Mesothelial cell of epicardium (in vitro differentiated cells): Measurements from ENCODE around the gene ANK2. TPM values are rescaled to one million over a fixed set of nuclear protein-coding genes. Genes with fewer than 3 reads are reported as not detected.

ENCODE experiments used
- DNase-seq, 2 experiments: peaks; one replicate each; pipeline ENCODE4 v3.0.0; 2021; ENCODE audit warnings: low spot score in 2 of 2; ENCODE audit not compliant: unreplicated experiment in 2 of 2
- H3K27ac Mint-ChIP-seq: 2 replicates; pipeline ENCODE4 v1.8.0; 2021; ENCODE audit warnings: mixed read lengths
- H3K27me3 Mint-ChIP-seq: 2 replicates; pipeline ENCODE4 v1.8.0; 2021; ENCODE audit warnings: low read depth, mixed read lengths
- H3K36me3 Mint-ChIP-seq: 2 replicates; pipeline ENCODE4 v1.8.0; 2021; ENCODE audit warnings: mixed read lengths
- H3K4me1 Mint-ChIP-seq: 2 replicates; pipeline ENCODE4 v1.8.0; 2021; ENCODE audit warnings: mixed read lengths
- H3K4me3 Mint-ChIP-seq: 2 replicates; pipeline ENCODE4 v1.8.0; 2021; ENCODE audit warnings: mild to moderate bottlenecking, moderate library complexity, mixed read lengths
- H3K9me3 Mint-ChIP-seq: 2 replicates; pipeline ENCODE4 v1.8.0; 2021; ENCODE audit warnings: mixed read lengths
- total RNA-seq: library from RNA; stranded (reverse); gene quantifications from 3 replicates; pipeline ENCODE4 v1.2.1, GENCODE V29; 2021
- TF ChIP-seq, protein P1 (sequence below): fragments of 200-600 bp; sonication (generic); IDR thresholded peaks from one replicate; pipeline ENCODE4 v1.5.0; 2021; ENCODE audit warnings: antibody characterized with exemption; ENCODE audit not compliant: unreplicated experiment

Gene ANK2
- total RNA-seq, 1 donor from 2014 or later = 9.2 TPM

DNA sequence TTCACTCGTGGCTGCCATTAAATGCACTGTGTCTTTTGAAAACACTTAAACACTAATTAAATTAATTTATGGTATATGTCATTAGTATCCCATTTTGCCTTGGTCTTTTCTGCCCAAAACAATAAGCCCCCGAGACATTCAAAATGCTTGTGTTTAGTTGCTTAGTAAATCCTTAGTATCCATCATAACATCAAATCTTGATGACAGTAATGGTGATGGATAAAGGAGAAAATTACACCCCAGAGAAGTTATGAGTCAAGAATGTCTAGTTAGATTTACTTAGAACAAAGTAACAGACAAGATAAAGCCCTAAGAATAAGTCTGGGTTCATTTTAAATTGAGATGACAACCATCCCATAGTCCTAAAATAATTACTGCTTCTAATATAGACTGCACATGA, 21.3 kb downstream of the ANK2 start:
- no peak overlapping the region for H3K4me3 Mint-ChIP-seq
- H3K4me1 Mint-ChIP-seq = no peaks in the 10 kb centered on the region
- H3K27ac Mint-ChIP-seq = no peak overlapping the region
- no peaks in the 10 kb centered on the region for H3K36me3 Mint-ChIP-seq
- no peak for DNase-seq
- peaks cover 15% of the 10 kb centered on the region for H3K27me3 Mint-ChIP-seq
- H3K9me3 Mint-ChIP-seq = no peaks in the 10 kb centered on the region
- TF ChIP-seq, protein P1, sequence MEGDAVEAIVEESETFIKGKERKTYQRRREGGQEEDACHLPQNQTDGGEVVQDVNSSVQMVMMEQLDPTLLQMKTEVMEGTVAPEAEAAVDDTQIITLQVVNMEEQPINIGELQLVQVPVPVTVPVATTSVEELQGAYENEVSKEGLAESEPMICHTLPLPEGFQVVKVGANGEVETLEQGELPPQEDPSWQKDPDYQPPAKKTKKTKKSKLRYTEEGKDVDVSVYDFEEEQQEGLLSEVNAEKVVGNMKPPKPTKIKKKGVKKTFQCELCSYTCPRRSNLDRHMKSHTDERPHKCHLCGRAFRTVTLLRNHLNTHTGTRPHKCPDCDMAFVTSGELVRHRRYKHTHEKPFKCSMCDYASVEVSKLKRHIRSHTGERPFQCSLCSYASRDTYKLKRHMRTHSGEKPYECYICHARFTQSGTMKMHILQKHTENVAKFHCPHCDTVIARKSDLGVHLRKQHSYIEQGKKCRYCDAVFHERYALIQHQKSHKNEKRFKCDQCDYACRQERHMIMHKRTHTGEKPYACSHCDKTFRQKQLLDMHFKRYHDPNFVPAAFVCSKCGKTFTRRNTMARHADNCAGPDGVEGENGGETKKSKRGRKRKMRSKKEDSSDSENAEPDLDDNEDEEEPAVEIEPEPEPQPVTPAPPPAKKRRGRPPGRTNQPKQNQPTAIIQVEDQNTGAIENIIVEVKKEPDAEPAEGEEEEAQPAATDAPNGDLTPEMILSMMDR = no peak

DNA sequence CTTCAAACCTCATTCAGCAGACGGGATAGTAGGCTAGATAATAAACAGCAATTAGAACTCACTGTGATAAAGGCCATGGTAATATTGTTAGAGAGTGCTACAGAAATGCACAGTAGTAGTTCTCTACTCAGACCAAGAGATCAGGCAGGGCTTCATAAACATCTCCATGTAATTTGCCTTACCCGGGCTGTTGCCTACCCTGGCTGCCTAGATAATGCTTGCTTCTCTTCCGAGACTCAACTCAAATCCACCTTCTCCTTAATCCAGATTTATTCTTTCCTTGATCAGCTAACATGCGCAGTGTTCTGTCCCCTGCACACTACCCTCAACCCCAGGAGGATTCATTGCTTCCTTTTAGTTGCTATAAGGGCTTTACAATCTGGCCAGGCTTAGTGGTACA, 21.8 kb downstream of the ANK2 start:
- H3K4me3 Mint-ChIP-seq = no peak overlapping the region
- no peaks in the 10 kb centered on the region for H3K36me3 Mint-ChIP-seq
- DNase-seq = no peak
- TF ChIP-seq, protein P1 = no peak
- H3K27ac Mint-ChIP-seq = no peak overlapping the region
- H3K4me1 Mint-ChIP-seq = no peaks in the 10 kb centered on the region
- H3K9me3 Mint-ChIP-seq = no peaks in the 10 kb centered on the region
- H3K27me3 Mint-ChIP-seq = peaks cover 15% of the 10 kb centered on the region

DNA sequence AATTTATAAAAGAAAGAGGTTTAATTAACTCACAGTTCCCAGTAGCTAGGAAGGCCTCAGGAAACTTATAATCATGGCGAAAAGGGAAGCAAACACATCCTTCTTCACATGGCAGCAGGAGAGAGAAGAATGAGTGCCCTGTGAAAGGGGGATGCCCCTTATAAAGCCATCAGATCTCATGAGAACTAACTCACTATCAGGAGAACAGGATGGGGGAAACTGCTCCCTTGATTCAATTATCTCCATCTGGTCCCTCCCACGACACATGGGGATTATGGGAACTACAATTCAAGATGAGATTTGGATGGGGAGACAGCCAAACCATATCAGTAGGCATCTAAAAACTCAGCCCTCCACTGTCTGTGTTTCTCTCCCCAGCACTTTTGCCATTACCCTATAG, 22.4 kb downstream of the ANK2 start:
- Mint-ChIP-seq H3K4me3 (no peak overlapping the region), H3K27me3 (peaks cover 14% of the 10 kb centered on the region), H3K9me3 (no peaks in the 10 kb centered on the region), H3K36me3 (no peaks in the 10 kb centered on the region), H3K27ac (no peak overlapping the region), H3K4me1 (no peaks in the 10 kb centered on the region)
- no peak for DNase-seq
- TF ChIP-seq, protein P1 = no peak

DNA sequence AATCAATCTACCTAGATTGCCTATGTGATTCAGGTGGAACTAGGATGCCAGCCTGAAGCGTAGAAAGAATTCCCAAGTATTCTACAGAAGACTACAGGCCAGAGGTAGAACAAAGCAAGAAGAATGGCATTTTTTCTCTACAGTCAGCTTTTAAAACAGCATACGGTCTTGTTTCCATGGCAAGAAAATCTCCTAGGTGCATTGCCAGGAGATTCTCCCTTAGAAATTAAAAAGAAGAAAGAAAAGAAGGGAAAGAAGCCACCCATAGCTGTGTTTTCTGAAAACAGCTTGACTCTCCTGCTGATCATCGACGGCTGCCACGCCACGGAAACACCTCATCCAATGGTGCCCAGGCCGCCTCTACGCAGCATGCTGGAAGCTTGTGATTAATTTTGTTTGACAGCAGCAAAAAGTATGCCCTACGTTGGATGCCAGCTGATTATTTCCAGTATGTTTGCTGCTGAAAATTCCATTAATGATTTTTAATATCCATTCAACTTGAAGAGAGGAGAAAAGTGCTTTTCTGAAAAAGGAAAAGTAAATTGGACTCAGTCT, 24.1 kb downstream of the ANK2 start:
- Mint-ChIP-seq H3K27ac (no peak overlapping the region), H3K4me1 (no peaks in the 10 kb centered on the region), H3K9me3 (no peaks in the 10 kb centered on the region), H3K4me3 (no peak overlapping the region), H3K36me3 (no peaks in the 10 kb centered on the region), H3K27me3 (peaks cover 4% of the 10 kb centered on the region)
- DNase-seq = no peak
- TF ChIP-seq, protein P1 = no peak

DNA sequence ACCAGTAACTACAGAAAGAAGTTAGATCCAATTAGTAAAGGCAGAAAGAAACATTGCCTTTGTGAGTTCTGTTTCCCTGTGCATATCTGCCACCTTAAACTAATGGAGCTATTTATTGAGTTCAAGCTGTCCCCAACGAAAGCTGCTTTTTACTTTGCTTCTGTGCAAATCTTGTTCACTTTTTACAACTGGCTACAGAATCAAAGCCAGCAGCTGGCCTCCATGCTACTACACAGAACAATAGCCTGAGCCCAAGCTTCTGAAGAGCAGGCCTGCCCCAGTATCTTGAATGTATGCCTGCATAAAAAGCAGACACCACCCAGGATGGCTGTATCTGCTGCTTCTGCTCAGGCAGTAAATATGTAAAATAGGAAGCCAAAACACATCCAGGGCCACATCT, 28.1 kb downstream of the ANK2 start:
- Mint-ChIP-seq H3K36me3 (no peaks in the 10 kb centered on the region), H3K4me3 (no peak overlapping the region), H3K9me3 (no peaks in the 10 kb centered on the region), H3K27ac (no peak overlapping the region), H3K27me3 (no peaks in the 10 kb centered on the region), H3K4me1 (no peaks in the 10 kb centered on the region)
- DNase-seq = no peak
- TF ChIP-seq, protein P1 = no peak

DNA sequence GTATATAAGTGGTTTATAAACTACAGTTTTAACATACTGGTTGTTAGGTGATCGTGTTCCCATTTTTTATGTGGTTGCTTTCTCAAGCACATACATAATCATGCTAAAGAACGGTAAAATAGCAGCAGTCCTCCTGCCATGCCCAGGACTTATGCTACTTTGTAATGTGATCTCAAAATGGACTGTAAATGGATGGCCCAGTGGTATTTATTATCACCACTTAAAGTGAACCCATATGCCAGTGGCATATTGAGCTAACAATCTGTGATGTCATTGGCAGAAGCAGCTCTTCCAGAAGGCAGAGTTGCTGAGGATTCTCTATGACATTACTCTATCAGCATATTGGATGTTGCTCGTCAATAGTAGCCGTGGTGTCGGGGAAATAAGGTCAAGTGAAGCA, 28.6 kb downstream of the ANK2 start:
- no peak overlapping the region for H3K27ac Mint-ChIP-seq
- H3K27me3 Mint-ChIP-seq = no peaks in the 10 kb centered on the region
- no peaks in the 10 kb centered on the region for H3K4me1 Mint-ChIP-seq
- TF ChIP-seq, protein P1 = no peak
- no peaks in the 10 kb centered on the region for H3K36me3 Mint-ChIP-seq
- no peaks in the 10 kb centered on the region for H3K9me3 Mint-ChIP-seq
- no peak for DNase-seq
- H3K4me3 Mint-ChIP-seq = no peak overlapping the region
